ENCODE measurements around the gene DDR2.

The DDR2 gene

GRCh38 chr1:162712317-162713029, 80.2 kb downstream of the DDR2 start:
- Histone ChIP-seq H3K9me3 (ENCODE audit: low read length) (no peaks in the 10 kb centered on the region), H3K27me3 (ENCODE audit: control insufficient read depth in 1 of 2, insufficient read depth in 2 of 2, low read length in 2 of 2) (no peaks in the 10 kb centered on the region), H3K27ac (ENCODE audit: low read depth, low read length) (peak overlapping the region; percentile 65), H3K4me3 (ENCODE audit: low read depth in 1 of 2, low read length in 2 of 2) (no peak overlapping the region), H3K9ac (ENCODE audit: low read length) (no peak overlapping the region), H3K36me3 (ENCODE audit: insufficient read depth, low read length) (no peaks in the 10 kb centered on the region), H3K4me1 (ENCODE audit: insufficient read depth, low read length) (peaks cover 80% of the 10 kb centered on the region)

DNA sequence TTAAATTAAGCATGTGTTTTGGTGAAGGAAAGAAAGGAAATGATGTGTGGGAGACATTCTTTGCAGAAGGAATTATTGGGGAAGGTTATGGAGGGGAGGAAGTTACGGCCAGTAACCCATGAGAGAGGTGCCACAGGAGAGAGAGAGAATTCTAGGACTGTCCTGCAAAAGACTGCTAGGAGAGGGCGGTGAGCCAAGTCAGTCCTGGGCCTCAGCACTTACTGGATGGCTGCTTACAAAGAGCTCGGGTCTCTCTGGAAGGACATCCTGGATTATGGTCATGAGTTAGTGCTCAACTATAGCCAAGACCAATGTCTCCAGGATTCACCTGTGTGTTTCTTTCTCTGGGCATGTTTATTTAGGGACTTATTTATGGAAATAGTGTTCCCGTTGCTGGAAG, 83.9 kb downstream of the DDR2 start:
- Histone ChIP-seq H3K27me3 (ENCODE audit: control insufficient read depth in 1 of 2, insufficient read depth in 2 of 2, low read length in 2 of 2) (no peaks in the 10 kb centered on the region), H3K36me3 (ENCODE audit: insufficient read depth, low read length) (peaks cover 8% of the 10 kb centered on the region), H3K4me1 (ENCODE audit: insufficient read depth, low read length) (peaks cover 60% of the 10 kb centered on the region), H3K27ac (ENCODE audit: low read depth, low read length) (peak overlapping the region; percentile 74), H3K9ac (ENCODE audit: low read length) (no peak overlapping the region), H3K4me3 (ENCODE audit: low read depth in 1 of 2, low read length in 2 of 2) (no peak overlapping the region), H3K9me3 (ENCODE audit: low read length) (no peaks in the 10 kb centered on the region)

- peaks cover 56% of the 10 kb centered on the region for H3K4me1 ChIP-seq (ENCODE audit: insufficient read depth, low read length)
These were observed 84.3 kb downstream of the DDR2 start for GRCh38 chr1:162716552-162716951.

DNA sequence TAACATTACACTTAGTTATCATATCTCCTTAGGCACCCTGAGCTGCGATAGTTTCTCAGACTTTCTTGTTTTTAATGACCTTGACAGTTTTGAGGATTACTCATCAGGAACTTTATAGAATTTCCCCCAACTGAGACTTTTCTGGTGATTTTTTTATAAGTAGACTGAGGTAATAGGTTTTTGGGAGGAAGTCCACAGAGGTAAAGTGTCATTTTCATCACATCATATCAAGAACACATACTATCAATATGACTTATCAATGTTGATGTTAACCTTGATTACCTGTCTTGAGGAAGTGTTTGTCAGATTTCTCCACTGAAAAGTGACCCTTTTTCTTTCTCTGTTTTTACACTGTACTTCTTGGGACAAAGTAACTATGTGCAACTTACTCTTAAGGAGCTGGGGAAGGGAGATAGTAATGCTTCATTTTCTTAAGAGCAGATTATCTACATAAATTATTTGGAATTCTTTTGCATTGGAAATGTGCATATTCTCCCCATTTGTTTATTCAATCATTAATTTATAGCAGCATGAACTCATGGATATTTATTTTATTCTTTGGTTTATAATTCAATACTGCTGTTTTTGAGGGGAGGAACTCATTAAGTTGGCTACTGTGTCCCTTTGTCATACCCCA, 85.4 kb downstream of the DDR2 start:
- peaks cover 8% of the 10 kb centered on the region for H3K36me3 ChIP-seq (ENCODE audit: insufficient read depth, low read length)
- no peaks in the 10 kb centered on the region for H3K9me3 ChIP-seq (ENCODE audit: low read length)
- H3K27ac ChIP-seq (ENCODE audit: low read depth, low read length), result peak overlapping the region; percentile 19
- H3K4me1 ChIP-seq (ENCODE audit: insufficient read depth, low read length), result peaks cover 52% of the 10 kb centered on the region
- no peak overlapping the region for H3K9ac ChIP-seq (ENCODE audit: low read length)
- no peak overlapping the region for H3K4me3 ChIP-seq (ENCODE audit: low read depth in 1 of 2, low read length in 2 of 2)
- H3K27me3 ChIP-seq (ENCODE audit: control insufficient read depth in 1 of 2, insufficient read depth in 2 of 2, low read length in 2 of 2), result no peaks in the 10 kb centered on the region

More at GRCh38 chr1:162716552-162716951, 84.3 kb downstream of the DDR2 start:
- Histone ChIP-seq H3K4me3 (ENCODE audit: low read depth in 1 of 2, low read length in 2 of 2) (no peak overlapping the region), H3K27ac (ENCODE audit: low read depth, low read length) (peak overlapping the region; percentile 74), H3K36me3 (ENCODE audit: insufficient read depth, low read length) (peaks cover 8% of the 10 kb centered on the region), H3K9me3 (ENCODE audit: low read length) (no peaks in the 10 kb centered on the region), H3K27me3 (ENCODE audit: control insufficient read depth in 1 of 2, insufficient read depth in 2 of 2, low read length in 2 of 2) (no peaks in the 10 kb centered on the region), H3K9ac (ENCODE audit: low read length) (no peak overlapping the region)

GRCh38 chr1:162719678-162720077, 87.4 kb downstream of the DDR2 start:
- Histone ChIP-seq H3K9me3 (ENCODE audit: low read length) (no peaks in the 10 kb centered on the region), H3K9ac (ENCODE audit: low read length) (no peak overlapping the region), H3K27me3 (ENCODE audit: control insufficient read depth in 1 of 2, insufficient read depth in 2 of 2, low read length in 2 of 2) (no peaks in the 10 kb centered on the region), H3K4me1 (ENCODE audit: insufficient read depth, low read length) (peaks cover 51% of the 10 kb centered on the region), H3K36me3 (ENCODE audit: insufficient read depth, low read length) (peaks cover 8% of the 10 kb centered on the region), H3K27ac (ENCODE audit: low read depth, low read length) (no peak overlapping the region), H3K4me3 (ENCODE audit: low read depth in 1 of 2, low read length in 2 of 2) (no peak overlapping the region)

DNA sequence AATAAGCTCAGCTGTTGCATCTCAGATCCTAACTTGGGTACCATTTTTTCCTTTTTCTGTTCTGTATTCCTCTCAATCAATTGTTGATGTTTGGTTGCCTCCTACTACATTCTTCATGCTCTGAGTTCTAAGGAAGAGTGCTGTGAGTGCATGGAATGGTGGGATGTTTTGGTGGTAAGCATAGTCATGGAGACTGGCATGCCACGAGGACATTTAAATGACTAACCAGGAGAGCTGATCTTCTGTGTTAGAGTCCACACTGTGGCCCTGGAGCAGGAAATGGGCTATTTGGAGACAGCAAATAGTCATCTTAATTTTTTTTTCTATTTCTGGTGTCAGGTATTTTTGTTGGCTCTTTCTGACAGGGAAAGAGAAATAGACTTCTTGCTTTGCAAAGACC, 88.7 kb downstream of the DDR2 start:
- no peak overlapping the region for H3K9ac ChIP-seq (ENCODE audit: low read length)
- peaks cover 38% of the 10 kb centered on the region for H3K4me1 ChIP-seq (ENCODE audit: insufficient read depth, low read length)
- H3K9me3 ChIP-seq (ENCODE audit: low read length), result no peaks in the 10 kb centered on the region
- peak overlapping the region; percentile 12 for H3K27ac ChIP-seq (ENCODE audit: low read depth, low read length)
- H3K36me3 ChIP-seq (ENCODE audit: insufficient read depth, low read length), result peaks cover 8% of the 10 kb centered on the region
- H3K4me3 ChIP-seq (ENCODE audit: low read depth in 1 of 2, low read length in 2 of 2), result no peak overlapping the region
- H3K27me3 ChIP-seq (ENCODE audit: control insufficient read depth in 1 of 2, insufficient read depth in 2 of 2, low read length in 2 of 2), result no peaks in the 10 kb centered on the region

- Histone ChIP-seq H3K27me3 (ENCODE audit: control insufficient read depth in 1 of 2, insufficient read depth in 2 of 2, low read length in 2 of 2) (no peaks in the 10 kb centered on the region), H3K27ac (ENCODE audit: low read depth, low read length) (peak overlapping the region; percentile 1), H3K36me3 (ENCODE audit: insufficient read depth, low read length) (peaks cover 8% of the 10 kb centered on the region), H3K9me3 (ENCODE audit: low read length) (no peaks in the 10 kb centered on the region), H3K4me1 (ENCODE audit: insufficient read depth, low read length) (peaks cover 33% of the 10 kb centered on the region), H3K4me3 (ENCODE audit: low read depth in 1 of 2, low read length in 2 of 2) (no peak overlapping the region), H3K9ac (ENCODE audit: low read length) (no peak overlapping the region)
These were observed 89.2 kb downstream of the DDR2 start for GRCh38 chr1:162721471-162721870.

GRCh38 chr1:162722036-162722435, 89.8 kb downstream of the DDR2 start:
- H3K4me1 ChIP-seq (ENCODE audit: insufficient read depth, low read length), result peaks cover 30% of the 10 kb centered on the region
- no peaks in the 10 kb centered on the region for H3K27me3 ChIP-seq (ENCODE audit: control insufficient read depth in 1 of 2, insufficient read depth in 2 of 2, low read length in 2 of 2)
- peaks cover 8% of the 10 kb centered on the region for H3K36me3 ChIP-seq (ENCODE audit: insufficient read depth, low read length)
- H3K9ac ChIP-seq (ENCODE audit: low read length), result no peak overlapping the region
- no peak overlapping the region for H3K4me3 ChIP-seq (ENCODE audit: low read depth in 1 of 2, low read length in 2 of 2)
- no peak overlapping the region for H3K27ac ChIP-seq (ENCODE audit: low read depth, low read length)
- H3K9me3 ChIP-seq (ENCODE audit: low read length), result no peaks in the 10 kb centered on the region

DNA sequence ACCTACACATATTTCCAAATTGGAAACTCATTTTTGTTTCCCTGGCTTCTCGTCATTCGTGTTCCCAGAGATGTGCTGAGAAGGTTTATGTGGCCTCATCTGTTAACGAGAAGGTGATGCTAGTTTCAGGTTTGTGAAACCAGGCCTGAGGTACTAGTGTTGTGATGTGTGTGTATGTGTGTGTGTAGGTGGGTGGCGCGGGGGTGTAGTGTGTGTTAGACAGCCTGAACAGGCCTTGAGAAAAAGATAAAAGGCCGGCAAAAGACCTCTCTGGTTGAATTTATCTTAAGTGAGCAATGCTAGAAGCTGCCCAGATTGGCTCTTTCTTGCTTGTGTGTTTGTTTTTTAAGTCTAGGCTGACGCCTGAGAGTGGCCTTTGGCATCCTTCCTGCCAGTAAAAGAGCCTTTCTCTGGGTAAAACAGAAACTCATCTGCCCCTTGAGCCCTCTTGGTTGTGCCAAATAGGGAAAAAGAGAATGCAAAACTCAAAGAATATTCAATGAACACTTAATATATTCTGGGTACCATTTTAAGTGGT, 92.4 kb downstream of the DDR2 start:
- H3K9me3 ChIP-seq (ENCODE audit: low read length), result no peaks in the 10 kb centered on the region
- H3K4me3 ChIP-seq (ENCODE audit: low read depth in 1 of 2, low read length in 2 of 2), result no peak overlapping the region
- peaks cover 7% of the 10 kb centered on the region for H3K36me3 ChIP-seq (ENCODE audit: insufficient read depth, low read length)
- peaks cover 29% of the 10 kb centered on the region for H3K4me1 ChIP-seq (ENCODE audit: insufficient read depth, low read length)
- no peaks in the 10 kb centered on the region for H3K27me3 ChIP-seq (ENCODE audit: control insufficient read depth in 1 of 2, insufficient read depth in 2 of 2, low read length in 2 of 2)
- no peak overlapping the region for H3K27ac ChIP-seq (ENCODE audit: low read depth, low read length)
- H3K9ac ChIP-seq (ENCODE audit: low read length), result no peak overlapping the region

GRCh38 chr1:162725301-162725837, 93.1 kb downstream of the DDR2 start:
- Histone ChIP-seq H3K4me3 (ENCODE audit: low read depth in 1 of 2, low read length in 2 of 2) (no peak overlapping the region), H3K27me3 (ENCODE audit: control insufficient read depth in 1 of 2, insufficient read depth in 2 of 2, low read length in 2 of 2) (no peaks in the 10 kb centered on the region), H3K27ac (ENCODE audit: low read depth, low read length) (peak overlapping the region; percentile 29), H3K4me1 (ENCODE audit: insufficient read depth, low read length) (peaks cover 23% of the 10 kb centered on the region), H3K36me3 (ENCODE audit: insufficient read depth, low read length) (no peaks in the 10 kb centered on the region), H3K9ac (ENCODE audit: low read length) (no peak overlapping the region), H3K9me3 (ENCODE audit: low read length) (no peaks in the 10 kb centered on the region)

DNA sequence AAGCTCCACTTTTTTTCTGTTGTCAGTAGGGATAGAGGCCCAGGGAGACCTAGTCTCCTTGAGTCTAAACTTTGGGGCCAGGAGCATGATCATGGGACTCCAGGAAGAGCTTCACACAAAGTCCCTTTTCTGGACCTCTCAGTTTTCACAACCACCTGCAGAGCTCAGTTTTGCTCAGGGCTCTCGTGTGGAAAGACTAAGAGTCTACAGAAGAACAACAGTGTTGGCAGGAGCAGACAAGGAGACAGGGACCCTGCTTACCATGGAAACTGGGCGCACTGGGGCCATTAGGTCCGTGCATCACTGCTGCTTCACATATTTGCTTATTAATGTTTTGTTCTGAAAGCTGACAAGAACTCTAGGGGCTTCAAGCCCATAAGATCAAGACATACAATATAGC, 94.3 kb downstream of the DDR2 start:
- Histone ChIP-seq H3K4me1 (ENCODE audit: insufficient read depth, low read length) (peaks cover 32% of the 10 kb centered on the region), H3K27ac (ENCODE audit: low read depth, low read length) (no peak overlapping the region), H3K9me3 (ENCODE audit: low read length) (no peaks in the 10 kb centered on the region), H3K27me3 (ENCODE audit: control insufficient read depth in 1 of 2, insufficient read depth in 2 of 2, low read length in 2 of 2) (no peaks in the 10 kb centered on the region), H3K4me3 (ENCODE audit: low read depth in 1 of 2, low read length in 2 of 2) (no peak overlapping the region), H3K36me3 (ENCODE audit: insufficient read depth, low read length) (no peaks in the 10 kb centered on the region), H3K9ac (ENCODE audit: low read length) (no peak overlapping the region)

All from muscle layer of colon (tissue), 2 donors.